GM12801 (cell line): ENCODE results near the gene GABARAPL1.

Experiments used
- TF ChIP-seq, protein P1 (sequence below): IDR thresholded peaks from one replicate; pipeline ENCODE4 v1.5.1; 2011; ENCODE audit warnings: control low read depth; ENCODE audit not compliant: insufficient read length; ENCODE audit errors: extremely low read depth

GABARAPL1 gene

GRCh38 chr12:10189653-10190052 is 23.0 kb upstream of the GABARAPL1 start:
- TF ChIP-seq, protein P1, sequence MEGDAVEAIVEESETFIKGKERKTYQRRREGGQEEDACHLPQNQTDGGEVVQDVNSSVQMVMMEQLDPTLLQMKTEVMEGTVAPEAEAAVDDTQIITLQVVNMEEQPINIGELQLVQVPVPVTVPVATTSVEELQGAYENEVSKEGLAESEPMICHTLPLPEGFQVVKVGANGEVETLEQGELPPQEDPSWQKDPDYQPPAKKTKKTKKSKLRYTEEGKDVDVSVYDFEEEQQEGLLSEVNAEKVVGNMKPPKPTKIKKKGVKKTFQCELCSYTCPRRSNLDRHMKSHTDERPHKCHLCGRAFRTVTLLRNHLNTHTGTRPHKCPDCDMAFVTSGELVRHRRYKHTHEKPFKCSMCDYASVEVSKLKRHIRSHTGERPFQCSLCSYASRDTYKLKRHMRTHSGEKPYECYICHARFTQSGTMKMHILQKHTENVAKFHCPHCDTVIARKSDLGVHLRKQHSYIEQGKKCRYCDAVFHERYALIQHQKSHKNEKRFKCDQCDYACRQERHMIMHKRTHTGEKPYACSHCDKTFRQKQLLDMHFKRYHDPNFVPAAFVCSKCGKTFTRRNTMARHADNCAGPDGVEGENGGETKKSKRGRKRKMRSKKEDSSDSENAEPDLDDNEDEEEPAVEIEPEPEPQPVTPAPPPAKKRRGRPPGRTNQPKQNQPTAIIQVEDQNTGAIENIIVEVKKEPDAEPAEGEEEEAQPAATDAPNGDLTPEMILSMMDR = no peak

GRCh38 chr12:10190558-10191388 is 21.9 kb upstream of the GABARAPL1 start:
- TF ChIP-seq, protein P1 = no peak

DNA sequence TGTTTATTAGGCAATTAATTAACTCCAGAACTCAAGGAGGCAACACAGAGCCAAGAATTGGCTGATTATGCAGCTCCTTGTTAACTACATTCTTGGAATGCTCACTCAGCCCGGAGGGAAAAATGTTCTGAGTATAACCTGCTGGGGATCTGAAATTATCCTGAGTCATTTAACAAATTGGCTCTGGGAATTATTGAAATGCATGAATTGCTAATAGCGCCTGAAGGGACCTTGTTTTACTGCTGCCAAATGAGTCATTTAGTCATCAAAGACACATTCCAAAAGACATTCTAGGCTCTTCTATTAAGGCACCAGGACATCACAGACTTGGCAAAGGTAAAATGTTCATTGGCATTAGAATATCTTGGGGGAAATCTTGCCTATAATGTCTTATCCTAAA is 20.8 kb upstream of the GABARAPL1 start:
- TF ChIP-seq, protein P1 = no peak

DNA sequence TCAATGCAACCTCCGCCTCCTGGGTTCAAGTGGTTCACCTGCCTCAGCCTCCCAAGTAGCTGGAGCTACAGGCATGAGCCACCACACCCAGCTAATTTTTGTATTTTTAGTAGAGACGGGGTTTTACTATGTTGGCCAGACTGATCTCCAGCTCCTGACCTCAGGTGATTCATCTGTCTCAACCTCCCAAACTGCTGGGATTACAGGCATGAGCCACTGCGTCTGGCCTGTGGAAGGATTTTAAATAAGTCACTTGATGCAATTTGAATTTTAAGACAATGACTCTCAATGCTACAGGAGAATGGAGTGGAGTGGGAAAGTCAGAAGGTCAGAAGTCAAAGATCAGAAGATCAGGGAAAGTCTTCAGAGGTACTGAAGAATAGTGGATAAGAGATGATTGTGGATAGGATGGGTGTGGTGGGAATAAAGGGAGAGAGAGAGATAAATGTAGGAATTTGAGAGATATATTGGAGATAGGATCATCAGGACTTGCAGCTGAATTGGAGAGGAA is 18.5 kb upstream of the GABARAPL1 start:
- TF ChIP-seq, protein P1 = no peak

GRCh38 chr12:10196210-10196609 is 16.5 kb upstream of the GABARAPL1 start:
- TF ChIP-seq, protein P1 = no peak

DNA sequence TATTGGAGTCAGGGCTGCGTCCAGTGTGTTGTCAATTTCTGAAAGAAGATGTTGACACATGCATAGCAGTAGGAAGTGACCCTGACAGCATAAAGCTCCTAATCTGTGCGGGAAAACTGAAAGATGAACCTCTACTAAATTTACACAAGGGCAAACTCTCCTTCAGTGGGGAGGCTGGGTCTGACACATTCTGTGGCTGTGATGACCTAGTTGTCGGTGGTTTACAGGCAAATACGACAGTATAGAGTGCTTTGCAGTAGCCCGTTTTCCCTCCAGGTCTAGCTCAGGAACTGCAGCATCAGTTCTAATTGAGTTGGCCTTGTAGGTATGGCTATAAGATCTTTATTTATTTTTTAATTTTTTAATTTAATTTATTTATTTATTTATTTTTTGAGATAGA is 14.8 kb upstream of the GABARAPL1 start:
- TF ChIP-seq, protein P1 = no peak

DNA sequence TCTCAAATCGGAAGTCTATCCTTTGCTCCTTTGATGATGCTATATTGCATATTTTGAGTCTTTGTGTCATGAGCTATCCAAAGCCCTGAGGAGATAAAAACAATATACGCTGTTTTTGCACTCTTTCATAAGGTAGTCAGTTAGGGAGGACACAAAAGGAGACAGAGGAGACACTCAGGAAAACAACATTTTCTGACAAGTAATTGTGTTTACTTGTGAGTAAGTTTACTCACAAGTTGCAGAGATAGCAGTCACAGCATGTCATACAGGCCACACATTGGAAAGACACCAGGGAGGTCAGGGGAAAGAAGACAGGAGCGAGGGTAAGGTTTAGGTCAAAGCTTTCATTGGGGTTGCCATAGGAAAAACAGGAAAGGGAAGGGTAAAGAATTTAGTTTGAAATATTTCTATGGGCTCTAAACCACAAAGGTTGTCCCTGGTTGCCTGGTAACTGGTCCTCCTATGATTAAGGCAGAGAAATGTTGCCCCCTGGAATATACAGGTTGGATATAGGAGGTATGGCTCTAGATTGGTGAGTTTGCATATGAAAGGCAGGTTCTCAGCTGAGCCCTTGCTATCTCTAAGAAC is 7.4 kb upstream of the GABARAPL1 start:
- TF ChIP-seq, protein P1 = no peak
